A549 treated with DMSO at 1 μM for 4 hours (cell line): ENCODE data around the gene IFNA17. TPM values are rescaled to one million over a fixed set of nuclear protein-coding genes. Genes with fewer than 3 reads are reported as not detected.

Source experiments
- total RNA-seq: library from RNA; stranded (reverse); fragments of 200-300 nt; extraction: Qiagen RNA extraction; gene quantifications from 5 replicates; pipeline ENCODE4 v1.2.3, GENCODE V29; 2022; ENCODE audit warnings: low read depth

The IFNA17 gene
- not detected in 5 replicates for total RNA-seq

GRCh38 chr9:21228122-21228521, at the start of gene IFNA17:
Gene IFNA17 (minus strand): TSS chr9:21228222. CDS start chr9:21228173, 49 bp downstream.

DNA sequence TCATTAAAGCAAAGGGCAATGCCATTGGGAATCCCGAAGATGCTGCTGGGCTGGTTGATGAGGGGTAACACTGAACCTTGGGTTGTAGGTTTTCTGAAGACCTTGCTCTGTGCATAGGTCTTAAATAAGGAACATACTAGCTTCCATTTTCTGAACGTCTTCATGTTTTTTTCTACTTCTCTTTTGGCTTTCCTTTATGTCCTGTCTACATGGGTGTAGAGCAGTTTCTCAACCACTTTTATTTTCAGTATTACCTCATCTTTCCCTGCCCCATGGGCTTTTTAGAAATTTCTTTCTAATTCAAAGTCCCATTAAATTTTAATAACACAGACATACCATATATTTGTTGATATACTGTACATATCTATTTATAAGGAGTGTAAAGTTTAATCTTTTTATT, 11.9 kb upstream of the IFNA17 start, which contains the start of gene IFNA14:
Gene IFNA14 (minus strand): TSS at position 95 of the 400 bp plus-strand sequence. CDS start 70 bp downstream, at position 25.

DNA sequence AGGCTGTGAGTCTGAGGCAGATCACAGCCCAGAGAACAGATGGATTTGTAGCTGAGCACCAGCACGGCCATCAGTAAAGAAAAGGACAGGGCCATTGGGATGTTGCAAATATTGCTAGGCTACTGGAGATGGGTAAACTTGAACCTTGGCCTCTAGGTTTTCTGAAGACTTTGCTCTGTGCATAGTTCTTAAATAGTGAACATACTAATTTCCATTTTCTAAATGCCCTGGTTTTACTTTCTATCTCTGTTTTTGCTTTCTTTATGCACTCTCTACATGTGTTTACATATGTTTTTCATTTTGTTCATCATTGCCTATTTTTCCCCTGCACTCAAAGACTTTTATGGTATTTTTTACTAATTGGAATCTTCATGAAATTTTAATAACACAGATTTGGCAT, 10.8 kb downstream of the IFNA17 start, which contains the start of gene IFNA16:
Gene IFNA16 (minus strand): TSS at position 101 of the 400 bp plus-strand sequence. CDS start 6 bp downstream, at position 95.

GRCh38 chr9:21207043-21207442, 21.0 kb downstream of the IFNA17 start, which contains the start of gene IFNA10:
Gene IFNA10 (minus strand): TSS chr9:21207143. CDS start chr9:21207097, 46 bp downstream.

DNA sequence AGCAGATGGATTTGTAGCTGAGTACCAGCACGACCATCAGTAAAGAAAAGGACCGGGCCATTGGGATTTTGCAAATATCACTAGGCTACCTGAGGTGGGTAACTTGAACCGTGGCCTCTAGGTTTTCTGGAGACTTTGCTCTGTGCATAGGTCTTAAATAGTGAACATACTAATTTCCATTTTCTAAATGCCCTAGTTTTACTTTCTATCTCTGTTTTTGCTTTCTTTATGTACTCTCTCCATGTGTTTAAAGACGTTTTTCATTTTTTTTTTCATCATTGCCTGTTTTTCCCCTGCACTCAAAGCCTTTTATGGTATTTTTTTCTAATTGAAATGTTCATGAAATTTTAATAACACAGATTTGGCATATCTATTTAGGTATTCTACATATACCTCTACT, 25.9 kb downstream of the IFNA17 start, which contains the start of gene IFNA7:
Gene IFNA7 (minus strand): TSS at position 101 of the 400 bp plus-strand sequence. CDS start 40 bp downstream, at position 61.

GRCh38 chr9:21187487-21187886, 40.5 kb downstream of the IFNA17 start, which contains the start of gene IFNA4:
Gene IFNA4 (minus strand): TSS chr9:21187587. CDS start chr9:21187531, 56 bp downstream.

Other genes starting within 250 kb of the IFNA17 start
- gene HACD4, start 196.6 kb downstream of the IFNA17 start, total RNA-seq = 1.0 to 1.6 TPM (median 1.1 TPM) in 5 replicates
- gene IFNB1, start 150.3 kb downstream of the IFNA17 start, total RNA-seq = not detected in 5 replicates
- not detected in 5 replicates for gene IFNW1, start 86.4 kb downstream of the IFNA17 start, total RNA-seq
- not detected in 5 replicates for gene IFNA21, start 61.6 kb downstream of the IFNA17 start, total RNA-seq
- not detected in 5 replicates for gene IFNA4, start 40.6 kb downstream of the IFNA17 start, total RNA-seq
- not detected in 5 replicates for gene IFNA7, start 26.0 kb downstream of the IFNA17 start, total RNA-seq
- gene IFNA10, start 21.1 kb downstream of the IFNA17 start, total RNA-seq = not detected in 5 replicates
- gene IFNA16, start 10.9 kb downstream of the IFNA17 start, total RNA-seq = not detected in 5 replicates
- not detected in 5 replicates for gene IFNA14, start 11.8 kb upstream of the IFNA17 start, total RNA-seq
- gene IFNA5, start 77.1 kb upstream of the IFNA17 start, total RNA-seq = not detected in 5 replicates
- gene KLHL9, start 107.2 kb upstream of the IFNA17 start, total RNA-seq = 15.0 to 20.4 TPM (median 17.7 TPM) in 5 replicates
- gene IFNA6, start 122.7 kb upstream of the IFNA17 start, total RNA-seq = not detected in 5 replicates
- gene IFNA13, start 139.8 kb upstream of the IFNA17 start, total RNA-seq = not detected in 5 replicates
- gene IFNA2, start 157.2 kb upstream of the IFNA17 start, total RNA-seq = not detected in 5 replicates
- not detected in 5 replicates for gene IFNA8, start 180.9 kb upstream of the IFNA17 start, total RNA-seq
- gene IFNA1, start 212.2 kb upstream of the IFNA17 start, total RNA-seq = not detected in 5 replicates